Brain microvascular endothelial cell (primary cell): ENCODE data around the gene KRT7.

Source experiments
- DNase-seq: peaks from one replicate; pipeline ENCODE4 v3.0.0-alpha.2; 2020
- H3K27ac ChIP-seq: fragments of 250-450 bp; sonication (Bioruptor Pico); 2 replicates; pipeline ENCODE4 v1.5.1; 2020; ENCODE audit warnings: mild to moderate bottlenecking, moderate library complexity
- H3K27me3 ChIP-seq: fragments of 250-450 bp; sonication (Bioruptor Pico); replicated peaks from 2 replicates; pipeline ENCODE4 v1.5.1; 2020; ENCODE audit warnings: mild to moderate bottlenecking
- H3K36me3 ChIP-seq: fragments of 250-450 bp; sonication (Bioruptor Pico); replicated peaks from 2 replicates; pipeline ENCODE4 v1.5.1; 2020; ENCODE audit warnings: mild to moderate bottlenecking
- H3K4me3 ChIP-seq: 2 replicates; pipeline ENCODE4 v1.5.1; 2011; ENCODE audit warnings: low read depth, mild to moderate bottlenecking, control low read depth, low read length, moderate library complexity
- in situ Hi-C: cut with HindIII; loops from 2 replicates; pipeline ENCODE4 v1.10.0; 2017; ENCODE audit warnings: low sequenced_read_pairs, low pct_ligation_motif_present
- TF ChIP-seq, protein P1 (sequence below): IDR thresholded peaks from 2 replicates; pipeline ENCODE4 v1.5.1; 2011; ENCODE audit warnings: low read depth, mild to moderate bottlenecking, moderate library complexity, low read length, control low read depth, inconsistent platforms; ENCODE audit errors: missing control alignments

Gene KRT7

DNA sequence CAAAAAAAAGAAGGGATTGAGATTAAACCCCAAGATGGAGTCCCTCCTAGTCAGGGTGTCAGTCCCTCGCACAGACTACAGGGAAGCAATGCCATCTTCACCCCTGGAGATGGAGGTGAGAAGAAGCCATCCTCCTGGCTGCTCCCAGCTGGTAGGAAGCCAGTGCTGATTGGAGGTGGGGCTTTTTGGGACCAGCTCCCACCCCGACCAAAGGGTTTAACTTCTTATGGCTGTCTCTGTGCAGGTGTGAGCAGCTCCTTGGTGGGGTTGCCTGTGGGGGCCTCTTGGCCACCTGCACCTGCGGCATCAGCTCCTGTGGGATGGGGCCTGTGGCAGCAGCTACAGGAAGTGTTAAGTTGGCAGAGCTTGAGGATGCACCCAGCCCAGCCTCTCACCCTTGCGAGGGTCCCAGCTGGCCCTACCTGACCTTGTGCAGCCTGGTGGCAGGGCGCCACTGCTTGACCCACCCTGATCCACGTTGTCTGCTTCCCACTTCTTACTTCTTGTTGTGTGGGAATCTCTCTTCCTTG, 37.6 kb downstream of the KRT7 start:
- Histone ChIP-seq H3K36me3 (no peaks in the 10 kb centered on the region), H3K4me3 (no peak overlapping the region), H3K27ac (no peak overlapping the region), H3K27me3 (peaks cover 2% of the 10 kb centered on the region)
- in situ Hi-C loops: no loop called here
- DNase-seq: no peak
- TF ChIP-seq, protein P1, sequence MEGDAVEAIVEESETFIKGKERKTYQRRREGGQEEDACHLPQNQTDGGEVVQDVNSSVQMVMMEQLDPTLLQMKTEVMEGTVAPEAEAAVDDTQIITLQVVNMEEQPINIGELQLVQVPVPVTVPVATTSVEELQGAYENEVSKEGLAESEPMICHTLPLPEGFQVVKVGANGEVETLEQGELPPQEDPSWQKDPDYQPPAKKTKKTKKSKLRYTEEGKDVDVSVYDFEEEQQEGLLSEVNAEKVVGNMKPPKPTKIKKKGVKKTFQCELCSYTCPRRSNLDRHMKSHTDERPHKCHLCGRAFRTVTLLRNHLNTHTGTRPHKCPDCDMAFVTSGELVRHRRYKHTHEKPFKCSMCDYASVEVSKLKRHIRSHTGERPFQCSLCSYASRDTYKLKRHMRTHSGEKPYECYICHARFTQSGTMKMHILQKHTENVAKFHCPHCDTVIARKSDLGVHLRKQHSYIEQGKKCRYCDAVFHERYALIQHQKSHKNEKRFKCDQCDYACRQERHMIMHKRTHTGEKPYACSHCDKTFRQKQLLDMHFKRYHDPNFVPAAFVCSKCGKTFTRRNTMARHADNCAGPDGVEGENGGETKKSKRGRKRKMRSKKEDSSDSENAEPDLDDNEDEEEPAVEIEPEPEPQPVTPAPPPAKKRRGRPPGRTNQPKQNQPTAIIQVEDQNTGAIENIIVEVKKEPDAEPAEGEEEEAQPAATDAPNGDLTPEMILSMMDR: no peak

DNA sequence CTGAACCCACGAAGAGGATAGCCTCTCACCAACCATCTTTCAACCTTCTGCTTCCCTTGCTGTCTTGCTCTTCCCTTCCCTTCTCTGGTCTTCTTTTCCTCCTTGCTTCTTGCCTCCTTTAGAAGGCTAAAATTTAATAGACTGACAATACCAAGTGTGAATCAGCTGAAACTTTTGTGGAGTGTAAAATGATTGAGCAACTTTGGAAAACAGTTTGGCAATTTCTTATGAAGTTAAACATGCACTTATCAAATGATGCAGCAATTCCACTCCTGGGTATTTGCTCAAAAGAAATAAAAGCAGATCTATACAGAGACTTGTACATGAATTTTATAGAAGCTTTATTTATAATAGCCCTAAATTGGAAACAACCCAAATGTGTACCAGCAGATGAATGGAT, 38.1 kb downstream of the KRT7 start:
- no peak overlapping the region for H3K4me3 ChIP-seq
- no peak for DNase-seq
- no peaks in the 10 kb centered on the region for H3K36me3 ChIP-seq
- H3K27ac ChIP-seq: no peak overlapping the region
- TF ChIP-seq, protein P1: no peak
- in situ Hi-C loops: no loop called here
- peaks cover 2% of the 10 kb centered on the region for H3K27me3 ChIP-seq

DNA sequence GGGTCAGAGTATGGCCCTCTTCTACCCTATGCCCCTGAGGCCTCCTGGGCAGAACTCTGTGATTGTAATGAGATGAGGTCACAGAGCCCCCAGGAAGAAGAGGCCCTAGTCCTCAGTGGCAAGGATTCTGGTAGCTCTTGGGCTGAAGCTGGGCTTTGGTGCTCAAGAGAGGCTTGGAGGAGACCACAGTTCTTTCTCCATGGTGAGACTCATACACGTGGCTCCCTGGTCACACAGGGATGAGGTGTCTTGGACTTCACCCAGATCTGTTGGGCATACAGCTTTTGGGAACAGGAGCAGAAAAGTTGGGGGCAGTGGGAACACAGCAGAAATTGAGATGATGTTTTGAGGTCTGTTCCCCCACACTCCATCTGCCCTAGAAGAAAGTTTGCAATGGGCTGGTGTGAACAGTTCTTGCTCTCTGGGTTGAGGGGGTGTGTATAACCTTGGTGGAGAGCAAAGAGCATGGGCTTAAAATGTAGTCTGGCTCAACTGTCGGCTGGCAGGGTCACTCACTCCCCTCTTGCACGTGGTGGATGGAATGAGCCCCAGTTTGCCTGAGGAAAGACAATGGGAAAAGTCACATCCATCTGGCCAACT, 41.6 kb downstream of the KRT7 start, which contains the start of gene KRT86:
TSS of gene KRT86 (plus strand) at position 125 of the 600 bp plus-strand sequence. CDS start 27,272 bp downstream, outside the sequence.
- in situ Hi-C loops: no loop called here
- TF ChIP-seq, protein P1: no peak
- Histone ChIP-seq H3K27ac (no peak within 1 kb of the TSS), H3K27me3 (peaks cover under 1% of the 10 kb centered on the region), H3K4me3 (no peak within 1 kb of the TSS), H3K36me3 (no peaks in the 10 kb centered on the region)
- no peak for DNase-seq

DNA sequence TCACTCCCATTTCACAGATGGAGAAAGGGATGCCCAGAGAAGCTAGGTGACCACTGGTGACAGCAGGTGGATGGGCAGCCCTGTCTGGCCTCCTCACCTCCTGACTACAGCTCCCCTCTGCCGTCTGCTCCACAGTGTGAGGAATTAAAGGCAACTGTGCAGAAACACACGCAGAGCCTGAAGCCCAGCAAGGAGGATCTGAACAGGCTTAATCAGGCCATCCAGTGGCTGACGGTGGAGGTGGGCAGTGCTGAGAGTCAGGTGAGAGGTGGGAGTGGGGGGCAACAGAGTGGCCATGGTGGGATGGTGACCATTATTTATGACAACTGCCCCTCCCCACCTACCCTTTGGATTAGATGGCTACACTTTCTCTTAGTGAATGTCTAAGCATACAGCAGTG, 42.6 kb downstream of the KRT7 start:
- Histone ChIP-seq H3K4me3 (no peak overlapping the region), H3K27ac (no peak overlapping the region), H3K36me3 (no peaks in the 10 kb centered on the region), H3K27me3 (no peaks in the 10 kb centered on the region)
- TF ChIP-seq, protein P1: no peak
- DNase-seq: no peak
- in situ Hi-C loops: no loop called here

DNA sequence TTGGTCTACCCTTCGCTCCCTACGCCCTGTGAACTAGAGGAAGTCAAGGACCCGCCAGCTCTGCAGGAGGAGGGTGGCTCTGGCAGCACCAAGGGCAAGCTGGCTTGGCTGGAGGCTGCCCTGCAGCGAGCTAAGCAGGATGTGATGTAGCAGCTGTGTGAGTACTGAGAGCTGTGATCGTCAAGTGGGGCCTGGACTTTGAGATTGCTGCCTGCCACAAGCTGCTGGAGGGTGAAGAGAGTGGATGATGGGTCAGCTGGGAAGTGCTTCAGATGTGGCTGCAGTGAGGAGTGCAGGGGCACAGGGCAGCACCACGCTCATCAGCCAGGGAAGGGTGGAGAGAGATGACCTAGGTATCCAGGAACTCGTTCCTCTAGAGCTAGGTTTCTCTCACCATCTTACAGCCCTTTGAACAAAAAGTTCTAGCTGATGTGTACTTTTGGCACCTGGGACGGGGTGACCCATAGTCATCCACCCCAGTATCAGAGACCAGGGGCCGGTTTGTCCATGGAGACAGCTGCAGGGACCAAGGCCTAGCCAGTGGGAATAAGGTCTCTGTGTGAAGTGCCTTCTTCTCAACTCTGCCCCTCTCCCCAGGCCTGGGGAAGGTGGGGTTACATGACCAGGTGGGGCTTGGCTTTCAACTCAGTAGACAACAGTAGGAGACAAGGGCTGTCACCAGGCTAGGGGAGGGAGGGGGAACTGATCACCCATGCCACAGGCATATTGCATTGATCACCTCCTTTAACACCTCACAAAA, 44.6 kb downstream of the KRT7 start:
- in situ Hi-C loops: no loop called here
- Histone ChIP-seq H3K4me3 (no peak overlapping the region), H3K36me3 (no peaks in the 10 kb centered on the region), H3K27ac (no peak overlapping the region), H3K27me3 (no peaks in the 10 kb centered on the region)
- no peak for DNase-seq
- TF ChIP-seq, protein P1: no peak
